ENCODE results near the gene GRB14.
"Not testable (repeated sequence)": the region's sequence is repeated elsewhere in the genome, so short reads cannot be mapped to it uniquely, and the experiment has no call there.

GRCh38 chr2:164465047-164465446 lies 156.2 kb downstream of the GRB14 start:
- not testable (repeated sequence) for TF ChIP-seq CTCF (IDR thresholded peaks at IDR 0.05 in 8 of 11, conservative IDR thresholded peaks at IDR 0.05 in 3 of 11); POLR2AphosphoS5 (IDR thresholded peaks at IDR 0.05)

Data from spleen (tissue), 7 donors.